ENCODE measurements around the gene MED13L. TPM values are rescaled to one million over a fixed set of nuclear protein-coding genes. Genes with fewer than 3 reads are reported as not detected.
A peak's percentile ranks its signal among the peaks of the same experiment; 100 is the strongest.

The MED13L gene
- total and polyA plus RNA-seq, 3 donors from 2014 or later, result 56.4 to 173 (median 133) TPM

DNA sequence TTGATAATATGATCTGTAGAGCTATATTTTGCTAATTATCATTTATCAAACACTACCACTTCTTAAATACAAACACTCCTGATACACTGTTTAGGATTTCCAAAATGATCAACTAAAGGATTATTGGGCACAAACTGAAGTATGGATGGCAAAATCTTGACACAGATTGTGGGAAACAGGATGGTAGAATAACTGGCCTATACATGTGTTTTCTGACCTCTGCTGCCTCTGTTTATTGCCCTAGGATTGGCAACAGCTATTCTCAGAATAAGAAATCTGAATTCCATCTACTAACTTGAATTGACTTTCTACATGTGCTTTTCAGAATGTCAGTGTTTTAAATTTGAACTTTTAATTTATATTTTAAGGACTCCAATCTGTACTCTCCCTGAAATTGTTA, 209.1 kb downstream of the MED13L start:
- Histone ChIP-seq H3K4me3 (no peak overlapping the region), H3K4me1 (peaks cover 5% of the 10 kb centered on the region), H3K27ac (peak overlapping the region in 1 of 2 donors; percentile 18), H3K36me3 (ENCODE audit: low read depth, missing control alignments) (no peaks in the 10 kb centered on the region), H3K9me3 (no peaks in the 10 kb centered on the region), H3K27me3 (no peaks in the 10 kb centered on the region)
- no peak for TF ChIP-seq POLR2A (IDR thresholded peaks at IDR 0.05)
- TF ChIP-seq, protein P1, sequence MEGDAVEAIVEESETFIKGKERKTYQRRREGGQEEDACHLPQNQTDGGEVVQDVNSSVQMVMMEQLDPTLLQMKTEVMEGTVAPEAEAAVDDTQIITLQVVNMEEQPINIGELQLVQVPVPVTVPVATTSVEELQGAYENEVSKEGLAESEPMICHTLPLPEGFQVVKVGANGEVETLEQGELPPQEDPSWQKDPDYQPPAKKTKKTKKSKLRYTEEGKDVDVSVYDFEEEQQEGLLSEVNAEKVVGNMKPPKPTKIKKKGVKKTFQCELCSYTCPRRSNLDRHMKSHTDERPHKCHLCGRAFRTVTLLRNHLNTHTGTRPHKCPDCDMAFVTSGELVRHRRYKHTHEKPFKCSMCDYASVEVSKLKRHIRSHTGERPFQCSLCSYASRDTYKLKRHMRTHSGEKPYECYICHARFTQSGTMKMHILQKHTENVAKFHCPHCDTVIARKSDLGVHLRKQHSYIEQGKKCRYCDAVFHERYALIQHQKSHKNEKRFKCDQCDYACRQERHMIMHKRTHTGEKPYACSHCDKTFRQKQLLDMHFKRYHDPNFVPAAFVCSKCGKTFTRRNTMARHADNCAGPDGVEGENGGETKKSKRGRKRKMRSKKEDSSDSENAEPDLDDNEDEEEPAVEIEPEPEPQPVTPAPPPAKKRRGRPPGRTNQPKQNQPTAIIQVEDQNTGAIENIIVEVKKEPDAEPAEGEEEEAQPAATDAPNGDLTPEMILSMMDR (IDR thresholded peaks at IDR 0.05), result no peak
- intact Hi-C loops (cut with DNase I; ENCODE audit: low total_unique reads), result no loop called here
- no peak for DNase-seq

DNA sequence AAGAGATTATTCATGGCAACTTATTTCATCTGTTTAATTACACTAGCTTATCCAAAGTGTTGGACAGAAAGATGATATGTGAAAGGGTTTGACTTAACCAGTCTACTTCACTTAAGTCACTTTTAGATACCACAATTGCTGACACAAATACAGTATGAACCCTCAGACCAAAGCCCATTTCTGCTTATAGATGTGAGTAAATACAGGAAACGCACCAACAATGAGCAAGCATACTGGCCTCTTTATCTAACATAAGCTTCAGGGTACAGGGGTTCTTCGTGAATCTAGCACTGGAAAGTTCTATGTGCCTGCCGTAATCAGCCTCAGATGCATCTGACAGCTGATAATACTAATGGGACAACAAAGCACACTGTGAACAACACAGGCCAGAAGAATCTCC, 209.6 kb downstream of the MED13L start:
- Histone ChIP-seq H3K27me3 (no peaks in the 10 kb centered on the region), H3K36me3 (ENCODE audit: low read depth, missing control alignments) (no peaks in the 10 kb centered on the region), H3K9me3 (no peaks in the 10 kb centered on the region), H3K27ac (peak overlapping the region in 1 of 2 donors; percentile 18), H3K4me3 (no peak overlapping the region), H3K4me1 (peaks cover 5% of the 10 kb centered on the region)
- intact Hi-C loops (cut with DNase I; ENCODE audit: low total_unique reads), result no loop called here
- WGBS, 2 donors, result 57 to 64% methylated on average over 3 of the region's 3 CpGs
- no peak for DNase-seq
- TF ChIP-seq, protein P1 (IDR thresholded peaks at IDR 0.05), result no peak
- TF ChIP-seq POLR2A (IDR thresholded peaks at IDR 0.05), result no peak

DNA sequence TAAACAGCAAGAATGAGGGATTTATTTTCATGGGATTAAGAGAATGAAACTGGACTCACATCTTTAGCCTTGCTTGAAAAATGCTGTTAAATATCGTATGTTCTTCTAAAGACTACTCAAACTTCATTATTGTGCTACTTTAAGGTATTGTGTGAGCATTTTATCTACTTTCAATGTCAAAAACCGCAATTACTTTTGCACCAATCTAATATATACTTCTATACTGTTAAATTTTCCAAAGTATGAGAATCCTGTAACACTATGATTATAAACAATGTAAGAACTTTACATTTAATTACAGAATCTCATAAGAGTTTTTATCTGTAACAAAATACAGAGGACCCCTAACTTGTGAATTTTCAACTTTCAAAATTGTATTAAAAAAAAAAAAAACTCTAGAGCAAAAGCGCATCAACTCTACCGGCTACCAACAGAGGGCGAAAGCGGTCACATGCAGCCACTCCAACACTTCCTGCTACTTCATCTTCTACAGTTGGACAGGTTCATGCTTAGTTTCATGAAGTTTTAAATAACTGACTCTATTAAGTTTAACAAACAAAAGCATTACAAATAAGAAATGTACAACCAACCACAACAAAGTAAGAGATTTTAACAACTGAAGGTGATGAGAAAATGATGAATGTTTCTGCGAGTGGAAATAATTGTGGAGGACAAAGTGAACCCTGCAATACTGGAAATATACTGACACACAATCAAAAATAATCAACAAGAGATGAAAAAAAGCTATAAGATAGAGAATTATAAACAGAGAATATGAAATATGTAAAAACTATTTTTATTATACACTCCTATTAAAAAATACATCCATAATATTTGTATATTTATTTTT, 210.9 kb downstream of the MED13L start:
- Histone ChIP-seq H3K4me1 (peaks cover 5% of the 10 kb centered on the region), H3K9me3 (no peaks in the 10 kb centered on the region), H3K27ac (no peak overlapping the region), H3K27me3 (no peaks in the 10 kb centered on the region), H3K4me3 (no peak overlapping the region), H3K36me3 (ENCODE audit: low read depth, missing control alignments) (no peaks in the 10 kb centered on the region)
- intact Hi-C loops (cut with DNase I; ENCODE audit: low total_unique reads), result no loop called here
- 75 to 80% methylated on average over 7 of the region's 7 CpGs for WGBS, 2 donors
- TF ChIP-seq, protein P1 (IDR thresholded peaks at IDR 0.05), result peak in 2 of 3 experiments; percentile 47 to 70
- TF ChIP-seq POLR2A (IDR thresholded peaks at IDR 0.05), result no peak
- DNase-seq, result peak; percentile 46

DNA sequence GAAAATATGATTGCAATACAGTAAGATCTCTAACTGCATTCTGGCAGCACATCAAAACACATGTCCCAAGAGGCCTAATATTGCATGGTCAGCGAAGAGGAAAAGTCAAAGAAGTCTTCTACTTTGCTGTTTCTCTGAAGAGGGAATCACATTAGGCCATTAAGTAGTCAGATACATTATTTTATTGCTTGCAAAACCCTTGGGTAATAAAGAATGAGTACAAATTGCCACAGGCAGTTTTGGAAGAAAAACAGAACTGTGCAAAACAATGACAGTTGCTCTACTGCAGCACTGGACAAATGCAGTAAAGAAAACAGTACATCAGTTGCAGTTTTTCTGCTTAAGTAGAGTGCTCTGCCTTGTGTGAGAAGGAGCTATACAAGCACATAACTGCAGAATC, 211.9 kb downstream of the MED13L start:
- Histone ChIP-seq H3K27me3 (no peaks in the 10 kb centered on the region), H3K4me3 (no peak overlapping the region), H3K27ac (no peak overlapping the region), H3K9me3 (no peaks in the 10 kb centered on the region), H3K4me1 (peaks cover 5% of the 10 kb centered on the region), H3K36me3 (ENCODE audit: low read depth, missing control alignments) (no peaks in the 10 kb centered on the region)
- TF ChIP-seq POLR2A (IDR thresholded peaks at IDR 0.05), result no peak
- TF ChIP-seq, protein P1 (IDR thresholded peaks at IDR 0.05), result no peak
- no peak for DNase-seq
- 56 to 64% methylated on average over 1 of the region's 1 CpG for WGBS, 2 donors
- intact Hi-C loops (cut with DNase I; ENCODE audit: low total_unique reads), result no loop called here

DNA sequence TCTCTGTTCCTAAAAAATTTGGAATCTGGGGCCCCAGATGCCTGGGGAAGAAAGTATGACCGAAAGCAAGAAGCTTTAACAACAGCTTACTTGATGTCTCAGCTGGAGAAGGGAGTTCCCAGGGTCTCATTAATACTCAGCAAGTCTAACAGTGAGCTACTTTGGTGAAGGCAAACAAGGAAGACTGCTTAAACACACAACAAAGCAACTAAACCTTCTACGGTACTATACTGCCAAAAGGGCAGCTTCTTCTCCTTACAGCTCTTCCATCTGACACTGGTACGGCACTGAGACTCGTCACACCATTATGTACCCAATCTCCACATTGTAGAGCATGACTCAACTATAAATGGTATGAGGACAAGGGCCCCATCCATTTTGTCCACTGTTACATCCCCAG, 213.0 kb downstream of the MED13L start:
- Histone ChIP-seq H3K27ac (peak overlapping the region in 1 of 2 donors; percentile 13), H3K36me3 (ENCODE audit: low read depth, missing control alignments) (no peaks in the 10 kb centered on the region), H3K9me3 (no peaks in the 10 kb centered on the region), H3K27me3 (no peaks in the 10 kb centered on the region), H3K4me3 (no peak overlapping the region), H3K4me1 (peaks cover 5% of the 10 kb centered on the region)
- intact Hi-C loops (cut with DNase I; ENCODE audit: low total_unique reads), result no loop called here
- 92 to 95% methylated on average over 4 of the region's 4 CpGs for WGBS, 2 donors
- no peak for TF ChIP-seq POLR2A (IDR thresholded peaks at IDR 0.05)
- TF ChIP-seq, protein P1 (IDR thresholded peaks at IDR 0.05), result no peak
- DNase-seq, result no peak

Data from testis (tissue), 3 donors.